Stimulated activated CD8-positive, alpha-beta memory T cell treated with anti-CD3 and anti-CD28 coated beads, Interleukin-7, amount 100 ng/mL, for 4 hours (primary cell): ENCODE measurements around the gene RDH8.

Experiments
- DNase-seq, 2 donors: peaks; one replicate each; pipeline ENCODE4 v3.0.0-alpha.2; 2020; ENCODE audit warnings: low read depth in 2 of 2

The RDH8 gene

DNA sequence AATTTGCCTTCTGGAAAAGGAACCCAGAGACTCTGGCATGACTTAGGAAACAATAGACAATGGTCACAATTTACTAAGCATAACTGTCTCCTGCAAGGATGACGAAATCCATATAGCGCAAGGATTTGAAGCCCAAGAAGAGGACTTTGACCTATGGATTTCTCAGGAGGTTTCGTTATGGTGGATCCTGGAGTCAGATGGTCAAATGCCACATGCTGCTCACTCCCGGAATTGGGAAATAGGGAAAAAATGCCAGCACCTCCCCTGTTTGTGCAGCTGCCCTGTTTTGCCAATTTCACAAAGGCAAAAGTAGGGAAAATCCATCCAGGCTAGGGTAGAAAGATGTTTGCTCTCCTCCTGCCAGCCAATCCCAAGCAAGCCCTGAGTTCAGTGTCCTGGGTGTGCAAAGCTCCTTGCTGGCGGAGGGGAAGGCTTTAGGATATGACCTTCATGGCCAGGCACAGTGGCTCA, 23.4 kb downstream of the RDH8 start:
- DNase-seq, result no peak

- DNase-seq, result no peak
Observed at GRCh38 chr19:10037367-10037766, 24.1 kb downstream of the RDH8 start.

DNA sequence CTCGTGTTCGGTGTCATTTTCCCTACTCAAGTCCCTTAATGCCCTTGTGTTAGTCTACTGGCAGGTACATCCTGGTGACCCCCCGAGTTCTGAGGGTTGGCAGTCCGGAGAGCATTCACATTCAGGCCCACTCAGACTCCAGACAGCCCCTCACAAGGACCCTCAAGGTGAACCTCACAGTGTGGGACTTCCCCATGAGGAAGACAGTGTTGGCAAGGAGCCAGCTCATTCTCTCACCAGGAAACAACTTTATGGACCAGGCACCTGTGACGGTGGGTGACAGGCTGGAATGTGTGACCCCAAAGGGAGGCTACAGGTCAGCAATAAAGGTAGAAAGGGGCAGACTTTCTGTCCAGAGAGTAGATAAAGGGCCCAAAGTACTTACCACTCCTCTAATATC, 24.5 kb downstream of the RDH8 start:
- DNase-seq, result no peak

GRCh38 chr19:10043286-10043927, 30.1 kb downstream of the RDH8 start:
- no peak for DNase-seq

DNA sequence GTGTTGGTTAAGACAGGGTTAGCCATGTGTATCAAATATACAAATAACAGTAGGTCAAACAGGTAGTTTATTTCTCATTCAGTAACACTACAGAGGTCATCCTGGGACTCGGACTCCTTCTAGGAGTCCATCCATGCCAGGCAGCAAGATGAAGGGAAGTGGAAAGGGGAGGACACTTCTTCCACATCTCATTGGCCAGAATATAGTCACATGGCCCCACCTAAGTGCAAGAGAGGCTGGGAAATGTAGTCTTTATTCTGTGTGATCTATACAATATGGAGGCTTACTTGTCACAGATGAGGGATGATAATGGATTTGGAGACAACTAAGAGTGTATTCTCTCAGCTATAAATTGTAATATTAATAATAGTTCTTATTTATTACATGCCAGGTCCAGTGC, 31.1 kb downstream of the RDH8 start:
- DNase-seq, result no peak

- DNase-seq, result no peak
Observed at GRCh38 chr19:10045371-10045770, 32.1 kb downstream of the RDH8 start.

DNA sequence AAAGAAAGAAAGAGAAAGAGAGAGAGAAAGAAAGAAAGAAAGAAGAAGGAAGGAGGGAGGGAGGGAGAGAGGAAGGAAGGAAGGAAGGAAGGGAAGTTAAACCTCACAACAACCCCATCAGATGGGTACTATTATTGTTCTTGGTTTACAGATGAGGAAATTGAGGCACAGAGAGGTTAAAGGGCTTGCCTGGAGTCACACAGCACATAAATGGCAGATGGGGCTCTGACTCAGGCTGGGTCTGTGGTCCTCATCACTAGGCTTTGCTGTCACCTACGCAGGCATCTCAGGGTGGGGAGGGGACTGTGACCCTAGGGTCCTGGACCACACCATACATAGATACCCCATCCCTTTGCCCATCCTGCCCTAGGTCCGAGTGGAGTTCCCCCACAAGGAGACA, 36.3 kb downstream of the RDH8 start:
- DNase-seq, result no peak

DNA sequence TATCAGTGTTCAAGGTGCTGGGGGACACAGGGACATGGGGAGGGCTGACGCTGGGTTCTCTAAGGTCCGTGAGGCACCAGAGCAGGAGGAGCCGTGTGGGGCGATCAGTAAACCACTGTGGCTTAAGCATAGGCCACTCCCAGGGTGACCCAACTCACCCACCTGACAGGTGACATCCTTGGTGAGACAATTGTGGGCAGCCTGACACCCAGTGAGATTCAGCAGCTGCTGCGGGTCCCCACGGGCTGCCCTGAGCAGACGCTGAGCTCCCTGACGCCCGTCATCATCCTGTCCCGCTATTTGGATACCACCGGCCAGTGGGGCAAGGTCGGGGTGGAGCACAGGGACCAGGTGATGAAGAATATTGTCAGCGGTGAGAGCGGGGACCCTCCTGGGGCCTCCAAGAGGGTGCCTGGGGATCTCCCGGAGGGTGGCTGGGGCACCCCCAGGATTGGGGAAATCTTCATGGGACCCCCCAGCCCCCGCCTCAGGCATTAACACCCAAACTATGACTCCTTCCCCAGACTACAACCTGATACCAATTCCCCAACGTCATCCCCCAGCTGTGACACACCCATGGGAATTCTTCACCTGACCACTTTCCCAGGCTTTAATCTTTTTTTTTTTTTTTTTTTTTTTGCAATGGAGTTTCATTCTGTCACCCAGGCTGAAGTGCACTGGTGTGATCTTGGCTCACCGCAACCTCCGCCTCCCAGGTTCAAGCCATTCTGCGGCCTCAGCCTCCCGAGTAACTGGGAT, 39.5 kb downstream of the RDH8 start:
- no peak for DNase-seq

DNA sequence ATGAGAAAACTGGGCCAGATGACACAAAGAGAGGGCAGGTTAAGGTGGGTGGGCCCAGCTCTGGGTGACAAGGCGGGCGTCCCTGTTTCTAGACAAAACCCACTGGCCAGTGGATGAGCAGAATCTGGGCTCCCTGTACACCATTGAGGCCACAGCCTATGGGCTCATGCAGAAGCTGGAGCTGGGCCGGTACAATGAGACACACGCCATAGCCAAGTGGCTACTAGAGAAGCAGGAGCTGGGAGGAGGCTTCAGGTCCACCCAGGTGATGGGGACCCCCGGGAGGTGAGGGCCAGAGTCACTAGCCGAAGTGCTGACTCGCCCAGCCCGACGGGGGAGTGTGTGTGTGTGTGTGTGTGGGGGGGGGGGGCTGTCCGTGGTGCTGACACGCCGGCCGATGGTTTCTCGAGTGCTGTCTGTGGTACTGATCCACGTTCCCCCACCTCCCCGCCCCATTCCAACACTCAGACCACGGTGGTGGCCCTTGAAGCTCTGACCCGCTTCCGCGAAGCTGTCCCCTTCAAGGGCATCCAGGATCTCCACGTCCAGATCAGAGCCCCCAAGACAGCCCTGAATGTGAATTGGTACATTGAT, 48.5 kb downstream of the RDH8 start:
- no peak for DNase-seq

DNA sequence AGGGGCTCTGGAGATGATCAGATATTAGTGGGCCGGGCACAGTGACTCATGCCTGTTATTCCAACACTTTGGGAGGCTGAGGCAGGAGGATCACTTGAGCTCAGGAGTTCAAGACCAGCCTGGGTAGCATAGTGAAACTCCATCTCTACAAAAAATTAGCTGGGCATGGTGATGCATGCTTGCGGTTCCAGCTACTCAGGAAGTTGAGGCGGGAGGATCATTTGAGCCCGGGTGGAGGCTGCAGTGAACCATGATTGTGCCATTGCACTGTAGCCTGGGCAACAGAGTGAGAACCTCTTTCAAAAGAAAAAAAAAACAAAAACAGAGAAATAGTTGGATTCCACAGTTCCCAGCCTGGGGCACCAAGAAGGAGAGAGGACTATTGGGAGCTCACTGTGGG, 54.9 kb downstream of the RDH8 start:
- no peak for DNase-seq

DNA sequence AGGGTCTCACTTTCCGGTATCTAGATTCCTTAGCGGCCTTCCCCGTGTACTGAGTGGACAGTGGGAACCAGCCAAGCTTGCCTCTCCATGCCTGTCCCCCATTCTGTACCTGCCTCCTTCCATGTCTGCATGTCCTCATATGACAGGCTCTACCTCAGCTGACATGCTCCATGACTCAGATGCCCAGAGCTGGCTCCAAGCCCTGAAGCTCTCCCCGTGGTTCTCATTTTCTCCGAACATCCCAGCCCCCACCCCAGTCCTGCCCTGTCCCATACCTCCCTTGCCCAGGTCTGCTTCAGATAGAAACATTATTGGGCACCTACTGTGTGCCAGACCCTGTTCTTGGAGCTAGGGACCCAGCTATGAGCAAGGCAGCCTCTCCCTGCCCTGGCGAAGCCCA, 55.8 kb downstream of the RDH8 start:
- no peak for DNase-seq

DNA sequence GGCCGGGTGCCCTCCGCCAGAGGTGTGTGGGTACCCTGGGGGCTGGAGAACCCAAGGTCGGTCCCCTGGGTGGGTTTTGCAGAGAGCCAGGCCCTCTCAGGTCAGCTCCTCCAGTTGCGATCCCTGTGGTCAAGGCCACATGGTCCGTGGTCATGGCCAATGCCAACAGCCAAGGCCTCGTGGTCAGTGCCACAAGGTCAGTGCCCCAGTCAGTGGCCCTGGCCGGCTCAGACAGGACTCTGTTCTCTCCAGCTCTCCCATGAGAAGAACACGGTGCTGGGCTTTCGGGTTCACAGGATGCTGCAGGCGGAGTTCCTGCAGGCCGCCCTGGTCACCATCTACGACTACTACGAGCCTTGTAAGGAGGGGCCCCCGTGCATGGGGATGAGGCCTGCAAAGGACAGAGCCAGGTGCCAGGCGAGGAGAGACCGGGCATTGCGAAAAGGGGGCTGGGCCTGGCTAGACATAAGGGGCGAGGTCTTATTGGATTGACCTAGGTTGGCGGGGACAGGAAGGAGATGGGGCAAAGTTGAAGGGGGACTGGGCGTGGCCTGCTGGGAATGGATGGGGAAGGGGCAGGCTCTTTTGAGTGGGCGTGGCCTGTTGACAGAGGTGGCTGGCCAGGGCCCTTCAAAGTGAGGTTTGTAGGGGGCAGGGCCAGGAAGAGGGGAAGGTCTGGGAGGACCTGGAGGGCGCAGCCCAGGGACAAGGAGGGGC, 57.6 kb downstream of the RDH8 start:
- no peak for DNase-seq
